GM13977 (cell line): ENCODE measurements around the gene TSN.
"Not testable (repeated sequence)": the region's sequence is repeated elsewhere in the genome, so short reads cannot be mapped to it uniquely, and the experiment has no call there.

Source experiments
- DNase-seq: peaks from one replicate; pipeline ENCODE4 v3.0.0; 2012; ENCODE audit warnings: low spot score
- CTCF ChIP-seq: IDR thresholded peaks from 2 replicates; pipeline ENCODE4 v1.5.1; 2012; ENCODE audit warnings: mild to moderate bottlenecking, control low read depth; ENCODE audit not compliant: insufficient read depth; ENCODE audit errors: extremely low read depth, missing control alignments
- in situ Hi-C: fragments of 300-500 bp; cut with MboI; formaldehyde crosslinking; loops from one replicate; pipeline ENCODE4 v1.12.0; 2022; ENCODE audit warnings: low sequenced_read_pairs, low pct_unique_long_range_greater_than_20kb, mixed read lengths, inconsistent platforms; ENCODE audit not compliant: unreplicated experiment

TSN gene

GRCh38 chr2:121816797-121817196 lies 61.3 kb downstream of the TSN start:
- no peak for TF ChIP-seq CTCF
- in situ Hi-C loops, result no loop called here
- no peak for DNase-seq

- DNase-seq, in situ Hi-C loops: not testable (repeated sequence)
Observed at GRCh38 chr2:121817304-121817703, 61.9 kb downstream of the TSN start.
